OCI-LY7 (cell line): ENCODE measurements around the gene NEK11. TPM values are rescaled to one million over a fixed set of nuclear protein-coding genes. Genes with fewer than 3 reads are reported as not detected.
A peak's percentile ranks its signal among the peaks of the same experiment; 100 is the strongest.

ENCODE experiments used
- BruUV-seq: library from RNA; stranded (reverse); fragments of 400-500 nt; replicated peaks from 2 replicates; lab custom pipeline; 2021; lab: Mats Ljungman, UMichigan
- CTCF ChIA-PET: fragments of 300-600 bp; sonication (Branson Sonifier 250); formaldehyde crosslinking; loops from one replicate; lab custom pipeline; 2022; ENCODE audit warnings: antibody characterized with exemption; ENCODE audit not compliant: unreplicated experiment; lab: Charles Lee
- POLR2A ChIA-PET: fragments of 300-600 bp; sonication (Branson Sonifier 250); formaldehyde crosslinking; loops from one replicate; lab custom pipeline; 2022; ENCODE audit warnings: antibody characterized with exemption; lab: Charles Lee
- DNase-seq: peaks from one replicate; pipeline ENCODE4 v3.0.0-alpha.2; 2015; ENCODE audit warnings: low spot score
- H2AFZ ChIP-seq: fragments of 200-600 bp; sonication (generic), shearing (Covaris generic); 2 replicates; pipeline ENCODE4 v1.6.1; 2014; ENCODE audit warnings: mild to moderate bottlenecking, antibody characterized with exemption, low read length, moderate library complexity
- H3K27ac ChIP-seq: fragments of 200-600 bp; sonication (generic); 2 replicates; pipeline ENCODE4 v1.5.1; 2014; ENCODE audit warnings: mixed run types, low read depth, mild to moderate bottlenecking, moderate library complexity, low read length, inconsistent platforms; ENCODE audit not compliant: poor library complexity, severe bottlenecking
- H3K36me3 ChIP-seq: fragments of 200-600 bp; sonication (generic); 2 replicates; pipeline ENCODE4 v1.6.1; 2014; ENCODE audit warnings: mild to moderate bottlenecking, antibody characterized with exemption, low read length, moderate library complexity, mixed read lengths; ENCODE audit not compliant: insufficient read depth
- H3K4me1 ChIP-seq: fragments of 200-600 bp; sonication (generic); 2 replicates; pipeline ENCODE4 v1.5.1; 2014; ENCODE audit warnings: mild to moderate bottlenecking, low read length; ENCODE audit not compliant: insufficient read depth, poor library complexity, severe bottlenecking
- H3K4me2 ChIP-seq: fragments of 200-600 bp; sonication (generic); 2 replicates; pipeline ENCODE4 v1.6.1; 2014; ENCODE audit warnings: mild to moderate bottlenecking, low read length
- H3K4me3 ChIP-seq: fragments of 200-600 bp; sonication (generic); 2 replicates; pipeline ENCODE4 v1.5.1; 2014; ENCODE audit warnings: mild to moderate bottlenecking, low read depth, low read length; ENCODE audit not compliant: poor library complexity, severe bottlenecking
- H3K79me2 ChIP-seq: fragments of 200-600 bp; sonication (generic); 2 replicates; pipeline ENCODE4 v1.6.1; 2016; ENCODE audit warnings: low read depth, mild to moderate bottlenecking, low read length, moderate library complexity, mixed read lengths; ENCODE audit not compliant: insufficient read depth
- H3K9me2 ChIP-seq: fragments of 200-600 bp; sonication (generic); 2 replicates; pipeline ENCODE4 v1.6.1; 2016; ENCODE audit warnings: mild to moderate bottlenecking, low read length, mixed read lengths; ENCODE audit not compliant: insufficient read depth
- H3K9me3 ChIP-seq: fragments of 200-600 bp; sonication (generic); 2 replicates; pipeline ENCODE4 v1.6.1; 2014; ENCODE audit warnings: mild to moderate bottlenecking, mixed run types, low read length, mixed read lengths
- H4K20me1 ChIP-seq: fragments of 200-600 bp; sonication (generic); 2 replicates; pipeline ENCODE4 v1.6.1; 2014; ENCODE audit warnings: mild to moderate bottlenecking, antibody characterized with exemption, low read length, moderate library complexity, mixed read lengths; ENCODE audit not compliant: insufficient read depth
- EZH2phosphoT487 ChIP-seq: fragments of 200-600 bp; sonication (generic); IDR thresholded peaks from 2 replicates; pipeline ENCODE4 v1.6.1; 2018; ENCODE audit warnings: low read depth, borderline replicate concordance, mild to moderate bottlenecking, mixed run types, antibody characterized with exemption, low read length, moderate library complexity, mixed read lengths
- intact Hi-C: fragments of 100-400 bp; cut with micrococcal nuclease; formaldehyde crosslinking; loops from one replicate; pipeline ENCODE4 v1.10.0; 2022; ENCODE audit not compliant: unreplicated experiment
- total RNA-seq, 2 experiments: library from RNA; depleted of rRNA in 1 of 2; stranded (reverse); fragments of >200 nt in 1 of 2; shearing (Covaris generic) in 1 of 2; gene quantifications; 2 replicates each; pipeline ENCODE4 v1.2.3, GENCODE V29; 2014 to 2022
- TF ChIP-seq, protein P1 (sequence below): fragments of 200-600 bp; sonication (generic); conservative IDR thresholded peaks from 2 replicates; pipeline ENCODE4 v1.5.1; 2014; ENCODE audit warnings: mild to moderate bottlenecking, antibody characterized with exemption, low read length, moderate library complexity, mixed read lengths

Gene NEK11
- total RNA-seq, 2 experiments from 2014 or later, result 0.47 to 1.5 TPM

DNA sequence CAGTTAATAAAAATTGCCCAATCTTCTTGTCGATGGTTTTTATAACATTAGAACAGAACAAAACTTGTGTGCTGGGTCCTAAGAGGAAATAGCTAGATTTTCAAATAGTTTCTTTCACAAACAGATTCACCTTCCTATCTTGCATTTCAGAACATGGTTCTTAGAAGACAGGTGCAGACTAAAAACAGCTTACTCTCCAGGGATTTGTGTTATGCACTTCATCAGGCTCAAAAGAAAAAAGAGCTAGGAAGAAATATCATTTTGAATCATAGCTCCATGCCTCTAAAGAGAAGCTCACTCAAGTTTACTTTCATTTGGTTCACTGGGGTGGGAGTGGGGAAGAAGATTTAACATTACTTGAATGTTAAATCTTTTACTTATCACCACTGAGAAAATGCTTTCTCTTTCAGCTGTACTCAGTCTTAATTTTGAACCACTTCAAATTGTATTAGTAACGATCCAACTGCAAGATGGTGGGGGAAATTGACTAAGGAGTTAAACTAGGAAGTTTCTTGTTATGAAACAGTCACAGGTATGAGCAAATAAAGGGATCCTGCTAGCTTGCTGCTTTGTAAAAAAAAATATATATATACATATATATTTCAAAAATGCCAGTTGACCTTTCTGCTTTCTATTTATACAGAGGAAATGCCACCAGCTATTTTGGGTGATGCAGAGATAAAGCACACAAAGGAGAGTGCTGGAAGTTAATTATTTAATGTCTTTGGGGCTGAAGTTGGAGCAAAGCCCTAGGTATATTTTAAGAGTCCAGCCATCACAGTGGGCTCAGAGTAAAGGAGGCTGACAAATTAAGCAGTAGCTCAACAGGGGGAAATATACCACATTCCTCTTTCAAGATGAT is 326.6 kb downstream of the NEK11 start:
- Histone ChIP-seq H4K20me1 (no peaks in the 10 kb centered on the region), H3K79me2 (no peaks in the 10 kb centered on the region), H3K9me3 (no peaks in the 10 kb centered on the region), H3K4me1 (peaks cover 9% of the 10 kb centered on the region), H3K4me3 (no peak overlapping the region), H2AFZ (peak overlapping the region; percentile 57; the same call in 1 of the 2 replicates), H3K27ac (no peak overlapping the region), H3K4me2 (0 out of 2 replicates have a peak overlapping the region, but pooled peaks have one; percentile 3), H3K9me2 (no peaks in the 10 kb centered on the region), H3K36me3 (no peaks in the 10 kb centered on the region)
- no TSS peak for BruUV-seq
- POLR2A ChIA-PET, result interaction anchor here (0.9 to 1.0 kb wide), 3 partner anchors 11 to 75 kb away, joined by 3 read pairs; partner anchors contain the start of gene NUDT16
- DNase-seq, result peak; percentile 7
- intact Hi-C loops, result no loop called here
- TF ChIP-seq, protein P1, sequence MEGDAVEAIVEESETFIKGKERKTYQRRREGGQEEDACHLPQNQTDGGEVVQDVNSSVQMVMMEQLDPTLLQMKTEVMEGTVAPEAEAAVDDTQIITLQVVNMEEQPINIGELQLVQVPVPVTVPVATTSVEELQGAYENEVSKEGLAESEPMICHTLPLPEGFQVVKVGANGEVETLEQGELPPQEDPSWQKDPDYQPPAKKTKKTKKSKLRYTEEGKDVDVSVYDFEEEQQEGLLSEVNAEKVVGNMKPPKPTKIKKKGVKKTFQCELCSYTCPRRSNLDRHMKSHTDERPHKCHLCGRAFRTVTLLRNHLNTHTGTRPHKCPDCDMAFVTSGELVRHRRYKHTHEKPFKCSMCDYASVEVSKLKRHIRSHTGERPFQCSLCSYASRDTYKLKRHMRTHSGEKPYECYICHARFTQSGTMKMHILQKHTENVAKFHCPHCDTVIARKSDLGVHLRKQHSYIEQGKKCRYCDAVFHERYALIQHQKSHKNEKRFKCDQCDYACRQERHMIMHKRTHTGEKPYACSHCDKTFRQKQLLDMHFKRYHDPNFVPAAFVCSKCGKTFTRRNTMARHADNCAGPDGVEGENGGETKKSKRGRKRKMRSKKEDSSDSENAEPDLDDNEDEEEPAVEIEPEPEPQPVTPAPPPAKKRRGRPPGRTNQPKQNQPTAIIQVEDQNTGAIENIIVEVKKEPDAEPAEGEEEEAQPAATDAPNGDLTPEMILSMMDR, result no peak
- no peak for TF ChIP-seq EZH2phosphoT487
- CTCF ChIA-PET, result no interaction called here

DNA sequence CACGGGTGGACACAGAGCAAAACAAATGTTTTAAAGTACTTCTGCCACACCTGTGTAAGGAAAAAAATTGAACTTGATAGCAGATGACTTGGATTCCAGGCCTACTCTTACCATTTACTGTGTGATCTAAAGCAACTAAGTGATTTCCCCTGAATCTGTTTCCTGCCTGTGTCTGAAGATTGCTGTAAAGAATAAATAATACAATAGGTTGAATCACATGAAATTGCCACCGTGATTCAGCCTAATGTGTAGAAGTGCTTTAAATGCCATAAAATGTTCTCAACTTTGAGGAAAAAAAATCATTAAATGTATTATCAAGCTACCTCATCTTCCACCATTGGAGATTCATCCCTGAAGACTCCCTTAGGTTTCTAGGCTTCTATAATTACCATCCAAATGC is 327.3 kb downstream of the NEK11 start:
- POLR2A ChIA-PET, result interaction anchor here (1.0 kb wide), 1 partner anchor 10 kb away, joined by 3 read pairs; no protein-coding TSS in a partner anchor

More for the DNA sequence above, 327.3 kb downstream of the NEK11 start:
- Histone ChIP-seq H3K4me2 (no peak overlapping the region), H3K9me3 (no peaks in the 10 kb centered on the region), H3K4me3 (no peak overlapping the region), H3K27ac (no peak overlapping the region), H3K4me1 (peaks cover 9% of the 10 kb centered on the region), H3K9me2 (no peaks in the 10 kb centered on the region), H3K79me2 (no peaks in the 10 kb centered on the region), H3K36me3 (no peaks in the 10 kb centered on the region), H4K20me1 (no peaks in the 10 kb centered on the region), H2AFZ (0 out of 2 replicates have a peak overlapping the region, but pooled peaks have one; percentile 57)
- intact Hi-C loops, result no loop called here
- TF ChIP-seq, protein P1, result no peak
- TF ChIP-seq EZH2phosphoT487, result no peak
- BruUV-seq, result no TSS peak
- no peak for DNase-seq
- CTCF ChIA-PET, result no interaction called here
